ENCODE results near the gene CRYZL1. TPM values are rescaled to one million over a fixed set of nuclear protein-coding genes. Genes with fewer than 3 reads are reported as not detected.
A peak's percentile ranks its signal among the peaks of the same experiment; 100 is the strongest.

CRYZL1 gene
- total RNA-seq, 6 experiments from 2014 or later = 9.7 to 16.3 (median 13.2) TPM

- peak overlapping the region; percentile 75 to 87 (median 82) for H3K27ac ChIP-seq
- H3K4me1 ChIP-seq = peaks cover 0 to 34% (median 13%) of the 10 kb centered on the region in 4 donors
- DNase-seq (no peak), ATAC-seq (no peak)
- H3K9me3 ChIP-seq = no peaks in the 10 kb centered on the region
- H3K27me3 ChIP-seq = no peaks in the 10 kb centered on the region
- 7% methylated on average over 7 of the region's 7 CpGs for WGBS (ENCODE audit: insufficient coverage, low coverage, low lambda C conversion rate, missing lambda C conversion rate)
- no peaks in the 10 kb centered on the region for H3K36me3 ChIP-seq
- intact Hi-C loops (cut with DNase I) = no loop called here
- peak; percentile 32 for TF ChIP-seq POLR2A (IDR thresholded peaks at IDR 0.05)
- no peak for TF ChIP-seq CTCF (IDR thresholded peaks at IDR 0.05)
- peak overlapping the region; percentile 76 to 86 (median 85) for H3K4me3 ChIP-seq
These were observed 2.2 kb upstream of the CRYZL1 start for GRCh38 chr21:33643658-33644311.

GRCh38 chr21:33642896-33643657 is 1.5 kb upstream of the CRYZL1 start:
- TF ChIP-seq POLR2A (IDR thresholded peaks at IDR 0.05) = no peak
- no peak for TF ChIP-seq CTCF (IDR thresholded peaks at IDR 0.05)
- DNase-seq = peak; percentile 51 to 68 (median 56)
- intact Hi-C loops (cut with DNase I) = no loop called here
- Histone ChIP-seq H3K4me3 (peak overlapping the region; percentile 76 to 86 (median 85)), H3K9me3 (no peaks in the 10 kb centered on the region), H3K27me3 (no peaks in the 10 kb centered on the region), H3K27ac (peak overlapping the region; percentile 75 to 87 (median 82)), H3K4me1 (peaks cover 0 to 34% (median 13%) of the 10 kb centered on the region in 4 donors), H3K36me3 (no peaks in the 10 kb centered on the region)
- under 1% methylated on average over 18 of the region's 78 CpGs for WGBS (ENCODE audit: insufficient coverage, low coverage, low lambda C conversion rate, missing lambda C conversion rate)
- no peak for ATAC-seq

GRCh38 chr21:33642027-33642895 is 720 bp upstream of the CRYZL1 start, which contains the start of gene ITSN1:
ITSN1 (plus strand) TSS chr21:33642501; CDS start chr21:33718829, 76,328 bp downstream.
- DNase-seq (peak; percentile 100), ATAC-seq (peak; percentile 79 to 93 (median 82))
- Histone ChIP-seq H3K36me3 (no peaks in the 10 kb centered on the region), H3K27ac (peak within 1 kb of the TSS; percentile 75 to 87 (median 82)), H3K27me3 (no peaks in the 10 kb centered on the region), H3K4me1 (peaks cover 0 to 32% (median 13%) of the 10 kb centered on the region in 4 donors), H3K4me3 (peak within 1 kb of the TSS; percentile 76 to 86 (median 85)), H3K9me3 (no peaks in the 10 kb centered on the region)
- 0% methylated on average over 25 of the region's 71 CpGs for WGBS (ENCODE audit: insufficient coverage, low coverage, low lambda C conversion rate, missing lambda C conversion rate)
- intact Hi-C loops (cut with DNase I) = no loop called here
- TF ChIP-seq POLR2A (IDR thresholded peaks at IDR 0.05) = peak; percentile 96
- TF ChIP-seq CTCF (IDR thresholded peaks at IDR 0.05) = no peak

- Histone ChIP-seq H3K4me1 (peaks cover 0 to 18% (median 9%) of the 10 kb centered on the region in 4 donors), H3K27ac (peak overlapping the region; percentile 59 to 76 (median 59)), H3K9me3 (no peaks in the 10 kb centered on the region), H3K36me3 (no peaks in the 10 kb centered on the region), H3K4me3 (peak overlapping the region; percentile 58 to 86 (median 85)), H3K27me3 (no peaks in the 10 kb centered on the region)
- ATAC-seq = no peak
- intact Hi-C loops (cut with DNase I) = no loop called here
- DNase-seq = no peak
- WGBS (ENCODE audit: insufficient coverage, low coverage, low lambda C conversion rate, missing lambda C conversion rate) = 16% methylated on average over 18 of the region's 18 CpGs
- TF ChIP-seq CTCF (IDR thresholded peaks at IDR 0.05) = no peak
- no peak for TF ChIP-seq POLR2A (IDR thresholded peaks at IDR 0.05)
These were observed 717 bp downstream of the CRYZL1 start for GRCh38 chr21:33640697-33641351.
